ENCODE measurements around the gene KRTAP13-1.
A peak's percentile ranks its signal among the peaks of the same experiment; 100 is the strongest.

KRTAP13-1 gene

GRCh38 chr21:30426731-30427130, 30.9 kb downstream of the KRTAP13-1 start:
- no peak overlapping the region for H3K27ac ChIP-seq
- DNase-seq (ENCODE audit: low spot score) = no peak
- TF ChIP-seq CTCF (conservative IDR thresholded peaks at IDR 0.05; ENCODE audit: low read depth) = no peak
- ChIA-PET POLR2A (ENCODE audit: low non-redundant PET) (no interaction called here), CTCF (no interaction called here)

- no peak for TF ChIP-seq CTCF (conservative IDR thresholded peaks at IDR 0.05; ENCODE audit: low read depth)
- POLR2A ChIA-PET (ENCODE audit: low non-redundant PET) = no interaction called here
- CTCF ChIA-PET = interaction anchor here (0.6 to 0.7 kb wide), 2 partner anchors 110 to 1088 kb away, joined by 3 read pairs; no protein-coding TSS in a partner anchor
- DNase-seq (ENCODE audit: low spot score) = no peak
- H3K27ac ChIP-seq = no peak within 1 kb of the TSS
These were observed 34.4 kb downstream of the KRTAP13-1 start, which contains the start of gene KRTAP13-4 for GRCh38 chr21:30430170-30430655. TSS of gene KRTAP13-4 (plus strand) at chr21:30430220. CDS start at chr21:30430276, 56 bp downstream.

- peak; percentile 21 for DNase-seq (ENCODE audit: low spot score)
- CTCF ChIA-PET = interaction anchor here (0.6 to 2.4 kb wide), 12 partner anchors 9 to 490 kb away, joined by 3 to 12 read pairs (median 4); no protein-coding TSS in a partner anchor
- H3K27ac ChIP-seq = no peak overlapping the region
- TF ChIP-seq CTCF (conservative IDR thresholded peaks at IDR 0.05; ENCODE audit: low read depth) = peak; percentile 79
- POLR2A ChIA-PET (ENCODE audit: low non-redundant PET) = no interaction called here
These were observed 38.3 kb downstream of the KRTAP13-1 start for GRCh38 chr21:30434033-30434631.

- TF ChIP-seq CTCF (conservative IDR thresholded peaks at IDR 0.05; ENCODE audit: low read depth) = no peak
- ChIA-PET POLR2A (ENCODE audit: low non-redundant PET) (no interaction called here), CTCF (interaction anchor here (0.6 to 0.8 kb wide), 3 partner anchors 8 to 649 kb away, joined by 3 to 6 read pairs (median 3); no protein-coding TSS in a partner anchor)
- no peak for DNase-seq (ENCODE audit: low spot score)
- no peak overlapping the region for H3K27ac ChIP-seq
These were observed 41.3 kb downstream of the KRTAP13-1 start for GRCh38 chr21:30437010-30437565.

GRCh38 chr21:30439975-30440374, 44.1 kb downstream of the KRTAP13-1 start, which contains the start of gene KRTAP15-1:
TSS of gene KRTAP15-1 (plus strand) at chr21:30440275. CDS start at chr21:30440328, 53 bp downstream.
- H3K27ac ChIP-seq = no peak within 1 kb of the TSS
- CTCF ChIA-PET = no interaction called here

More at GRCh38 chr21:30439975-30440374, 44.1 kb downstream of the KRTAP13-1 start, which contains the start of gene KRTAP15-1:
- POLR2A ChIA-PET (ENCODE audit: low non-redundant PET) = no interaction called here
- DNase-seq (ENCODE audit: low spot score) = no peak
- no peak for TF ChIP-seq CTCF (conservative IDR thresholded peaks at IDR 0.05; ENCODE audit: low read depth)

All from RWPE1 (cell line).